NCI-H2171 (cell line): ENCODE measurements around the gene MYO1H.

ENCODE experiments used
- DNase-seq: peaks from one replicate; lab custom pipeline; 2025; lab: John Stamatoyannopoulos, UW

Gene MYO1H

GRCh38 chr12:109448272-109448671 is 100.6 kb downstream of the MYO1H start:
- DNase-seq: no peak

- no peak for DNase-seq
These were observed 101.1 kb downstream of the MYO1H start for GRCh38 chr12:109448707-109449390.

- DNase-seq: no peak
These were observed 102.3 kb downstream of the MYO1H start for GRCh38 chr12:109449845-109450532.

GRCh38 chr12:109450980-109451379 is 103.3 kb downstream of the MYO1H start:
- DNase-seq: no peak

- no peak for DNase-seq
These were observed 103.7 kb downstream of the MYO1H start for GRCh38 chr12:109451400-109451799.

- peak; percentile 15 for DNase-seq
These were observed 104.8 kb downstream of the MYO1H start for GRCh38 chr12:109452489-109452888.

GRCh38 chr12:109455706-109456105 is 108.0 kb downstream of the MYO1H start:
- DNase-seq: no peak

- no peak for DNase-seq
These were observed 110.4 kb downstream of the MYO1H start for GRCh38 chr12:109458086-109458485.

- DNase-seq: no peak
These were observed 111.1 kb downstream of the MYO1H start for GRCh38 chr12:109458771-109459208.

- no peak for DNase-seq
These were observed 111.5 kb downstream of the MYO1H start for GRCh38 chr12:109459247-109459646.

- DNase-seq: no peak
These were observed 112.8 kb downstream of the MYO1H start for GRCh38 chr12:109460538-109460937.

GRCh38 chr12:109461049-109461845 is 113.5 kb downstream of the MYO1H start:
- no peak for DNase-seq

GRCh38 chr12:109461846-109462756 is 114.4 kb downstream of the MYO1H start:
- no peak for DNase-seq

- no peak for DNase-seq
These were observed 115.4 kb downstream of the MYO1H start for GRCh38 chr12:109462868-109463692.

GRCh38 chr12:109463756-109464155 is 116.1 kb downstream of the MYO1H start:
- no peak for DNase-seq

GRCh38 chr12:109464642-109465351 is 117.1 kb downstream of the MYO1H start:
- no peak for DNase-seq

- DNase-seq: no peak
These were observed 118.6 kb downstream of the MYO1H start for GRCh38 chr12:109466305-109466704.

GRCh38 chr12:109466821-109467220 is 119.1 kb downstream of the MYO1H start:
- DNase-seq: no peak

- no peak for DNase-seq
These were observed 120.4 kb downstream of the MYO1H start for GRCh38 chr12:109467978-109468676.

- DNase-seq: no peak
These were observed 121.8 kb downstream of the MYO1H start for GRCh38 chr12:109469517-109469916.
